K562 (cell line): ENCODE data around the gene TPD52L1. TPM values are rescaled to one million over a fixed set of nuclear protein-coding genes. Genes with fewer than 3 reads are reported as not detected.

ENCODE experiments used
- BHLHE40 ChIP-seq: IDR thresholded peaks from 2 replicates; pipeline ENCODE4 v1.6.1; 2011; ENCODE audit warnings: low read length, improper control_type of control experiment
- CBX5 ChIP-seq: IDR thresholded peaks from 2 replicates; pipeline ENCODE4 v1.6.1; 2014; ENCODE audit warnings: low read depth, borderline replicate concordance
- DMBX1 ChIP-seq: fragments of 250-450 bp; sonication (Bioruptor Pico); IDR thresholded peaks from 2 replicates; pipeline ENCODE4 v1.8.0; 2022; ENCODE audit warnings: inconsistent platforms, mild to moderate bottlenecking, moderate library complexity, borderline replicate concordance
- ETV1 ChIP-seq: fragments of 450-650 bp; conservative IDR thresholded peaks from 2 replicates; pipeline ENCODE4 v1.6.1; 2016; ENCODE audit warnings: missing genetic modification characterization, control low read depth, low read depth, missing compliant biosample characterization
- HLTF ChIP-seq: fragments of 450-650 bp; IDR thresholded peaks from 2 replicates; pipeline ENCODE4 v1.6.1; 2016
- KDM4B ChIP-seq, 2 experiments: fragments of 450-650 bp in 1 of 2; sonication (generic) in 1 of 2; IDR thresholded peaks; 2 replicates each; pipeline ENCODE4 v1.6.1; 2016 to 2017; ENCODE audit warnings: borderline replicate concordance in 2 of 2, antibody characterized with exemption in 1 of 2, low read depth in 1 of 2, mild to moderate bottlenecking in 1 of 2
- MCM3 ChIP-seq: fragments of 450-650 bp; IDR thresholded peaks from 2 replicates; pipeline ENCODE4 v1.6.1; 2016
- NR2C2 ChIP-seq, 2 experiments: fragments of 200-800 bp in 1 of 2; sonication (Bioruptor generic) in 1 of 2; sonication (generic) in 1 of 2; formaldehyde crosslinking in 1 of 2; IDR thresholded peaks; 2 replicates each; pipeline versions ENCODE4 v1.6.1 to v1.8.0; 2016 to 2022; ENCODE audit warnings: mild to moderate bottlenecking in 1 of 2, missing compliant biosample characterization in 1 of 2, missing genetic modification characterization in 1 of 2, missing genetic modification reagents in 1 of 2
- RBBP5 ChIP-seq: fragments of 200-600 bp; sonication (generic); IDR thresholded peaks from 2 replicates; pipeline ENCODE4 v1.6.1; 2012; ENCODE audit warnings: borderline replicate concordance, mild to moderate bottlenecking, low read length, control low read depth, inconsistent platforms; ENCODE audit not compliant: insufficient read depth, poor library complexity, severe bottlenecking
- SAFB ChIP-seq: fragments of 200-400 bp; formaldehyde crosslinking; IDR thresholded peaks from 2 replicates; pipeline ENCODE4 v1.6.1; 2017; ENCODE audit warnings: low read depth, low read length, borderline replicate concordance
- SIN3A ChIP-seq, 2 experiments: fragments of 150-350 bp in 1 of 2; IDR thresholded peaks; 2 replicates each; pipeline ENCODE4 v1.6.1; 2011 to 2016; ENCODE audit warnings: borderline replicate concordance in 2 of 2, low read depth in 2 of 2, low read length in 2 of 2, mild to moderate bottlenecking in 2 of 2, moderate library complexity in 2 of 2; ENCODE audit not compliant: control insufficient read depth in 1 of 2
- SIX5 ChIP-seq, 2 experiments: IDR thresholded peaks; 2 replicates each; pipeline ENCODE4 v1.6.1; 2011; ENCODE audit warnings: low read length in 2 of 2, borderline replicate concordance in 1 of 2, low read depth in 1 of 2, mild to moderate bottlenecking in 1 of 2, moderate library complexity in 1 of 2; ENCODE audit not compliant: insufficient read depth in 1 of 2
- SRSF9 ChIP-seq: fragments of 200-400 bp; formaldehyde crosslinking; IDR thresholded peaks from 2 replicates; pipeline ENCODE4 v1.6.1; 2017; ENCODE audit warnings: low read depth, low read length, borderline replicate concordance
- ZNF589 ChIP-seq: fragments of 200-800 bp; sonication (Bioruptor generic); IDR thresholded peaks from 2 replicates; pipeline ENCODE4 v1.6.1; 2016; ENCODE audit warnings: low read depth, missing genetic modification characterization, missing compliant biosample characterization
- polyA plus RNA-seq, 8 experiments: library from polyadenylated mRNA; depleted of rRNA in 4 of 8; stranded (reverse) in 5 of 8; unstranded in 3 of 8; fragments of >200 nt; fragmentation: Nextera tagmentation in 2 of 8; fragmentation: Illumina TruSeq in 1 of 8; extraction: Ambion mirVana in 2 of 8; extraction: Trizol in 1 of 8; gene quantifications; 2 replicates each; pipeline versions ENCODE4 v1.2.1 to v1.2.3, GENCODE V29; 2011 to 2014; ENCODE audit warnings: inconsistent platforms in 1 of 8, missing spikeins in 1 of 8
- total RNA-seq, 7 experiments: library from RNA; depleted of rRNA in 6 of 7; stranded (reverse); fragments of >200 nt in 6 of 7; fragmentation: Illumina TruSeq in 2 of 7; extraction: Trizol in 2 of 7; gene quantifications; 2 replicates each; pipeline versions ENCODE4 v1.2.1 to v1.2.3, GENCODE V29; 2011 to 2021; ENCODE audit warnings: low replicate concordance in 1 of 7
- TF ChIP-seq, protein P1 (sequence below): fragments of 250-450 bp; sonication (Bioruptor Pico); IDR thresholded peaks from 2 replicates; pipeline ENCODE4 v1.5.0; 2021
- TF ChIP-seq, protein P2 (sequence below): fragments of 200-800 bp; sonication (Bioruptor generic); IDR thresholded peaks from 2 replicates; pipeline ENCODE4 v1.6.1; 2017; ENCODE audit warnings: missing genetic modification characterization, missing compliant biosample characterization
- TF ChIP-seq, protein P3 (sequence below), 2 experiments: fragments of 250-450 bp in 1 of 2; fragments of 450-650 bp in 1 of 2; sonication (Bioruptor Pico) in 1 of 2; IDR thresholded peaks; 2 replicates each; pipeline versions ENCODE4 v1.6.1 to v1.8.0; 2016 to 2021; ENCODE audit warnings: mild to moderate bottlenecking in 2 of 2, moderate library complexity in 2 of 2, missing compliant biosample characterization in 1 of 2, missing genetic modification characterization in 1 of 2
- TF ChIP-seq, protein P4 (sequence below): fragments of 450-650 bp; formaldehyde crosslinking; IDR thresholded peaks from 2 replicates; pipeline ENCODE4 v1.4.0; 2020; ENCODE audit warnings: mild to moderate bottlenecking, moderate library complexity
- TF ChIP-seq, protein P5 (sequence below): fragments of 450-650 bp; formaldehyde crosslinking; conservative IDR thresholded peaks from 2 replicates; pipeline ENCODE4 v1.4.0; 2022; ENCODE audit warnings: mild to moderate bottlenecking, missing genetic modification characterization

Gene TPD52L1
- total and polyA plus RNA-seq, 9 of the 15 experiments (the other 6 are each of a cell fraction or from before 2014, with no cell fraction given) = 12.9 to 149 (median 75.7) TPM

DNA sequence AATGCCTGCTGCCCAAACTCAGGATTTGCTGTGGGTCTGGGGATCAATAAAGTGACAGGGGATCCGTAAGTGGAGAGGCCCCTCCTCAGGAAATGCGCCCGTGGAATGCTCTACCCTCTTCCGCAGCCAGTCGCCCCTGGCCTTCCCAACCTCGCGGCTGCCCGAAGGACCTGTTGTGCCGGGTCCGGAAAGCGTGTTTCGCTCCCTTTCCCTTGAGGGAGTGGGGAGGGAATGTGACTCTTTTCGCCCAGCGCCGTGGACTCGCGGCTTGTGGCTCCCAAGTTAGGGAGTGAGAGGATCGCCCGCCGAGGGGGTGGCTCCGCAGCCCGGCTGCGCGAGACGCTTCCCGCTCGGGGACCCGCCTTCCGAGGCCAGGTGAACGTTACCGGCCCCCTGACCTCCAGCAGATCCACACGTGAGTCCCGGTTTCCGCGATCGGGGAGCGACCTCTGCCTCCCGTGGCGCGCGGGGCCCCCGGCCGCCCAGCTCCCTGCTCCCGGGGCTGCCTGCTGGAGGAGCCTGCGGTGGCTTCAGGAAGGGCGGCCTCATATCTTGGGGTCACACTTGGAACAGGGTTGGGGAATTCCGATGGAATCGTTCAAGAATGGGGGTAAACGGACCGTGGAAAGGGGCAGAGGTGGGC, 666 bp downstream of the TPD52L1 start (continued):
- TF ChIP-seq SAFB (peak; percentile 64), HLTF (no peak), KDM4B (IDR thresholded peaks at IDR 0.05; ENCODE audit: borderline replicate concordance in 2 of 2, low read depth in 1 of 2) (no peak), MCM3 (no peak), SIX5 (IDR thresholded peaks at IDR 0.05; ENCODE audit: borderline replicate concordance in 1 of 2, insufficient read depth in 1 of 2, low read depth in 1 of 2, low read length in 2 of 2) (no peak), ETV1 (0 out of 2 replicates have a peak, but pooled peaks have one; percentile 0), SIN3A (IDR thresholded peaks at IDR 0.05; ENCODE audit: borderline replicate concordance in 2 of 2, control insufficient read depth in 1 of 2, low read depth in 2 of 2, low read length in 2 of 2) (no peak), CBX5 (peak; percentile 12; the same call in 1 of the 2 replicates), SRSF9 (no peak), ZNF589 (peak; percentile 33; the same call in 1 of the 2 replicates), RBBP5 (peak; percentile 60), DMBX1 (CRISPR knock-in tag) (no peak), NR2C2 (CRISPR knock-in tag; IDR thresholded peaks at IDR 0.05) (no peak), NR2C2 (tag; IDR thresholded peaks at IDR 0.05) (no peak), BHLHE40 (0 out of 2 replicates have a peak, but pooled peaks have one; percentile 6)
- TF ChIP-seq, protein P1, sequence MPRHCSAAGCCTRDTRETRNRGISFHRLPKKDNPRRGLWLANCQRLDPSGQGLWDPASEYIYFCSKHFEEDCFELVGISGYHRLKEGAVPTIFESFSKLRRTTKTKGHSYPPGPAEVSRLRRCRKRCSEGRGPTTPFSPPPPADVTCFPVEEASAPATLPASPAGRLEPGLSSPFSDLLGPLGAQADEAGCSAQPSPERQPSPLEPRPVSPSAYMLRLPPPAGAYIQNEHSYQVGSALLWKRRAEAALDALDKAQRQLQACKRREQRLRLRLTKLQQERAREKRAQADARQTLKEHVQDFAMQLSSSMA (CRISPR knock-in tag) = no peak
- TF ChIP-seq, protein P2, sequence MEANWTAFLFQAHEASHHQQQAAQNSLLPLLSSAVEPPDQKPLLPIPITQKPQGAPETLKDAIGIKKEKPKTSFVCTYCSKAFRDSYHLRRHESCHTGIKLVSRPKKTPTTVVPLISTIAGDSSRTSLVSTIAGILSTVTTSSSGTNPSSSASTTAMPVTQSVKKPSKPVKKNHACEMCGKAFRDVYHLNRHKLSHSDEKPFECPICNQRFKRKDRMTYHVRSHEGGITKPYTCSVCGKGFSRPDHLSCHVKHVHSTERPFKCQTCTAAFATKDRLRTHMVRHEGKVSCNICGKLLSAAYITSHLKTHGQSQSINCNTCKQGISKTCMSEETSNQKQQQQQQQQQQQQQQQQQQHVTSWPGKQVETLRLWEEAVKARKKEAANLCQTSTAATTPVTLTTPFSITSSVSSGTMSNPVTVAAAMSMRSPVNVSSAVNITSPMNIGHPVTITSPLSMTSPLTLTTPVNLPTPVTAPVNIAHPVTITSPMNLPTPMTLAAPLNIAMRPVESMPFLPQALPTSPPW = peak; percentile 43; the same call in 1 of the 2 replicates
- TF ChIP-seq, protein P3, sequence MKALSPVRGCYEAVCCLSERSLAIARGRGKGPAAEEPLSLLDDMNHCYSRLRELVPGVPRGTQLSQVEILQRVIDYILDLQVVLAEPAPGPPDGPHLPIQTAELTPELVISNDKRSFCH (CRISPR knock-in tag; IDR thresholded peaks at IDR 0.05) = no peak
- TF ChIP-seq, protein P3 (tag; IDR thresholded peaks at IDR 0.05) = no peak
- TF ChIP-seq, protein P4, sequence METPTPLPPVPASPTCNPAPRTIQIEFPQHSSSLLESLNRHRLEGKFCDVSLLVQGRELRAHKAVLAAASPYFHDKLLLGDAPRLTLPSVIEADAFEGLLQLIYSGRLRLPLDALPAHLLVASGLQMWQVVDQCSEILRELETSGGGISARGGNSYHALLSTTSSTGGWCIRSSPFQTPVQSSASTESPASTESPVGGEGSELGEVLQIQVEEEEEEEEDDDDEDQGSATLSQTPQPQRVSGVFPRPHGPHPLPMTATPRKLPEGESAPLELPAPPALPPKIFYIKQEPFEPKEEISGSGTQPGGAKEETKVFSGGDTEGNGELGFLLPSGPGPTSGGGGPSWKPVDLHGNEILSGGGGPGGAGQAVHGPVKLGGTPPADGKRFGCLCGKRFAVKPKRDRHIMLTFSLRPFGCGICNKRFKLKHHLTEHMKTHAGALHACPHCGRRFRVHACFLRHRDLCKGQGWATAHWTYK = peak; percentile 74; the same call in 1 of the 2 replicates
- TF ChIP-seq, protein P5, sequence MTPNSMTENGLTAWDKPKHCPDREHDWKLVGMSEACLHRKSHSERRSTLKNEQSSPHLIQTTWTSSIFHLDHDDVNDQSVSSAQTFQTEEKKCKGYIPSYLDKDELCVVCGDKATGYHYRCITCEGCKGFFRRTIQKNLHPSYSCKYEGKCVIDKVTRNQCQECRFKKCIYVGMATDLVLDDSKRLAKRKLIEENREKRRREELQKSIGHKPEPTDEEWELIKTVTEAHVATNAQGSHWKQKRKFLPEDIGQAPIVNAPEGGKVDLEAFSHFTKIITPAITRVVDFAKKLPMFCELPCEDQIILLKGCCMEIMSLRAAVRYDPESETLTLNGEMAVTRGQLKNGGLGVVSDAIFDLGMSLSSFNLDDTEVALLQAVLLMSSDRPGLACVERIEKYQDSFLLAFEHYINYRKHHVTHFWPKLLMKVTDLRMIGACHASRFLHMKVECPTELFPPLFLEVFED (CRISPR knock-in tag) = no peak
